ENCODE measurements around the gene ZFHX3.

DNA sequence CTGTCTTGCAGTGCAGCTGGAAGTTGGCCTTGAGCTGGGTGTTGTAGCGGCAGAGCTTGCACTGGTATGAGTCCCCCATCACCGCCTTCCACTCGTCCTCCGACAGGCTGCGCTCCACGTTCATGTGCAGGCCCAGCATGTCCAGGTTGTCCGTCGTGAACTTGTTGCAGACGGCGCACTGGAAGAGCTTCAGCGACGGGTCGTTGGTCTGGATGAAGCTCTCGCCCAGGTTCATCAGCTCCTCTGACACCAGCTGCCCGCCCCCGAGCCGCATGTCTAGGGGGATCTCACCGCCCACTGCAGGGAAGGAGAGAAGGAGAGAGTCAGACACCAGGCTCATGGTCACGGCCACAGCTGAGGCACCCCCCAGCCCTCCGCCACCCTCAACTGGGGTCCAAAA lies 97.3 kb downstream of the ZFHX3 start:
- no peak for TF ChIP-seq POLR2AphosphoS5 (IDR thresholded peaks at IDR 0.05; ENCODE audit: low read depth, low read length)
- TF ChIP-seq, protein P1, sequence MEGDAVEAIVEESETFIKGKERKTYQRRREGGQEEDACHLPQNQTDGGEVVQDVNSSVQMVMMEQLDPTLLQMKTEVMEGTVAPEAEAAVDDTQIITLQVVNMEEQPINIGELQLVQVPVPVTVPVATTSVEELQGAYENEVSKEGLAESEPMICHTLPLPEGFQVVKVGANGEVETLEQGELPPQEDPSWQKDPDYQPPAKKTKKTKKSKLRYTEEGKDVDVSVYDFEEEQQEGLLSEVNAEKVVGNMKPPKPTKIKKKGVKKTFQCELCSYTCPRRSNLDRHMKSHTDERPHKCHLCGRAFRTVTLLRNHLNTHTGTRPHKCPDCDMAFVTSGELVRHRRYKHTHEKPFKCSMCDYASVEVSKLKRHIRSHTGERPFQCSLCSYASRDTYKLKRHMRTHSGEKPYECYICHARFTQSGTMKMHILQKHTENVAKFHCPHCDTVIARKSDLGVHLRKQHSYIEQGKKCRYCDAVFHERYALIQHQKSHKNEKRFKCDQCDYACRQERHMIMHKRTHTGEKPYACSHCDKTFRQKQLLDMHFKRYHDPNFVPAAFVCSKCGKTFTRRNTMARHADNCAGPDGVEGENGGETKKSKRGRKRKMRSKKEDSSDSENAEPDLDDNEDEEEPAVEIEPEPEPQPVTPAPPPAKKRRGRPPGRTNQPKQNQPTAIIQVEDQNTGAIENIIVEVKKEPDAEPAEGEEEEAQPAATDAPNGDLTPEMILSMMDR (IDR thresholded peaks at IDR 0.05; ENCODE audit: control extremely low read depth in 1 of 3, insufficient read depth in 1 of 3, low read depth in 1 of 3, low read length in 3 of 3): no peak
- TF ChIP-seq TBP (IDR thresholded peaks at IDR 0.05; ENCODE audit: low read depth, low read length): no peak
- TF ChIP-seq SP1 (IDR thresholded peaks at IDR 0.05; ENCODE audit: low read depth, low read length): no peak
- no peak for TF ChIP-seq RAD21 (IDR thresholded peaks at IDR 0.05 in 1 of 2, conservative IDR thresholded peaks at IDR 0.05 in 1 of 2; ENCODE audit: low read depth in 2 of 2, low read length in 2 of 2)
- TF ChIP-seq FOSL1 (IDR thresholded peaks at IDR 0.05; ENCODE audit: insufficient read depth, low read depth, low read length): no peak
- no peak for TF ChIP-seq USF2 (IDR thresholded peaks at IDR 0.05; ENCODE audit: low read length)
- TF ChIP-seq EP300 (IDR thresholded peaks at IDR 0.05; ENCODE audit: borderline replicate concordance in 1 of 2, low read depth in 2 of 2, low read length in 2 of 2): no peak
- no peak for TF ChIP-seq CHD1 (IDR thresholded peaks at IDR 0.05; ENCODE audit: low read depth, low read length)
- no peak for TF ChIP-seq POLR2A (IDR thresholded peaks at IDR 0.05; ENCODE audit: control extremely low read depth in 1 of 2, low read depth in 2 of 2, low read length in 2 of 2)
